Endodermal cell (in vitro differentiated cells): ENCODE measurements around the gene ENTR1. TPM values are rescaled to one million over a fixed set of nuclear protein-coding genes. Genes with fewer than 3 reads are reported as not detected.
A peak's percentile ranks its signal among the peaks of the same experiment; 100 is the strongest.

Source experiments
- DNase-seq: peaks from one replicate; pipeline ENCODE4 v3.0.0-alpha.2; 2017
- H3K27ac ChIP-seq: 2 replicates; pipeline ENCODE4 v1.5.1; 2013; ENCODE audit warnings: mild to moderate bottlenecking, low read depth, low read length, moderate library complexity
- H3K27me3 ChIP-seq: 2 replicates; pipeline ENCODE4 v1.6.1; 2013; ENCODE audit warnings: mild to moderate bottlenecking, low read length, moderate library complexity; ENCODE audit not compliant: insufficient read depth, control insufficient read depth, poor library complexity, severe bottlenecking
- H3K36me3 ChIP-seq: 2 replicates; pipeline ENCODE4 v1.7.0; 2013; ENCODE audit warnings: mild to moderate bottlenecking, low read length, moderate library complexity; ENCODE audit not compliant: control insufficient read depth, insufficient read depth
- H3K4me1 ChIP-seq: one replicate; pipeline ENCODE4 v1.7.0; 2013; ENCODE audit warnings: low read length; ENCODE audit not compliant: control insufficient read depth, insufficient read depth
- H3K4me3 ChIP-seq: 2 replicates; pipeline ENCODE4 v1.5.1; 2013; ENCODE audit warnings: mild to moderate bottlenecking, low read length, moderate library complexity
- H3K9ac ChIP-seq: 2 replicates; pipeline ENCODE4 v1.6.1; 2013; ENCODE audit warnings: mild to moderate bottlenecking, low read length, moderate library complexity; ENCODE audit not compliant: poor library complexity, severe bottlenecking; ENCODE audit errors: extremely low read depth
- H3K9me3 ChIP-seq: 2 replicates; pipeline ENCODE4 v1.6.1; 2013; ENCODE audit warnings: mild to moderate bottlenecking, low read length, moderate library complexity; ENCODE audit not compliant: control insufficient read depth
- H3K27ac Mint-ChIP-seq: 2 replicates; pipeline ENCODE4 v1.8.0; 2020; ENCODE audit warnings: mixed read lengths
- H3K27me3 Mint-ChIP-seq: 2 replicates; pipeline ENCODE4 v1.8.0; 2021; ENCODE audit warnings: mild to moderate bottlenecking, mixed read lengths; ENCODE audit not compliant: insufficient read depth
- H3K36me3 Mint-ChIP-seq: 2 replicates; pipeline ENCODE4 v1.8.0; 2020; ENCODE audit warnings: low read depth, mixed read lengths
- H3K4me1 Mint-ChIP-seq: 2 replicates; pipeline ENCODE4 v1.8.0; 2020; ENCODE audit warnings: mixed read lengths
- H3K4me3 Mint-ChIP-seq: 2 replicates; pipeline ENCODE4 v1.8.0; 2020; ENCODE audit warnings: mild to moderate bottlenecking, moderate library complexity, mixed read lengths
- H3K9me3 Mint-ChIP-seq: 2 replicates; pipeline ENCODE4 v1.8.0; 2020; ENCODE audit warnings: mild to moderate bottlenecking, mixed read lengths
- WGBS, 2 experiments: methylation state at CpG; one replicate each; pipeline versions ENCODE4 v1.1.5 to v1.1.7; 2013; ENCODE audit warnings: missing lambda C conversion rate in 2 of 2, mixed read lengths in 1 of 2; ENCODE audit not compliant: insufficient coverage in 1 of 2, insufficient read length in 1 of 2; 5-methylcytosine and 5-hydroxymethylcytosine counted together
- total RNA-seq, 2 donors: library from RNA; stranded (reverse); fragmentation: NEBNext Ultra II Directional in 1 of 2; extraction: Animal tissue kit (Norgen Biotek cat#: 25700) in 1 of 2; gene quantifications; 2 replicates in 1 of 2; 3 replicates in 1 of 2; pipeline ENCODE4 v1.2.1, GENCODE V29; 2021
- TF ChIP-seq, protein P1 (sequence below): fragments of 200-600 bp; sonication (generic); conservative IDR thresholded peaks from 2 replicates; pipeline ENCODE4 v1.5.0; 2021; ENCODE audit warnings: antibody characterized with exemption, mild to moderate bottlenecking

The ENTR1 gene
- total RNA-seq, 2 donors from 2014 or later = 76.6 to 83.1 TPM

DNA sequence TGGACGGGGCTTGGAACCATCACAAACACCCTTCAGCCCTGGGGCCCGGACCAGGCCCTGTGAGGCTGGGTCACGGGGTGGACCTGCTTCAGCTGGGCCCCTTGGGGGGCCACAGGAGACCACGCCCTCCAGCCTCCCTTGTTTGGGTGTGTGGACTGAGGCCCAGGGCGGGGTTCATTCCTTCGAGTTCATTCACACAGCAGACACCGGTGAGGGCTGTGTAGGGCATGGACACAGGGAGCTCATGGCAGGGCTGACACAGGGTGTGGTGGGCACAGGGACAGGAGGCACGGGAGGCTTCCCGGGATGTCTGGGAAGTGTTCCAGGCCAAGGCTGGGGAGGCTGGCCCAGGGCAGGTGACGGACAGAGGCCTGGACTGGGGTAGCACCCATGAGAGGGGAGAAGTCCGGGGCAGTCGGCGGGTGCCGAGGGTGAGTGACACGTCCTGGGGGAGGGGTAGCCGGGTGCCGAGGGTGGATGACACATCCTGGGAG, 55.8 kb downstream of the ENTR1 start:
- DNase-seq = no peak
- Mint-ChIP-seq H3K27me3 (no peaks in the 10 kb centered on the region), H3K9me3 (no peaks in the 10 kb centered on the region), H3K27ac (no peak overlapping the region), H3K4me3 (no peak overlapping the region), H3K4me1 (no peaks in the 10 kb centered on the region), H3K36me3 (no peaks in the 10 kb centered on the region)
- 90 to 97% methylated on average over 6 to 17 of the region's 17 CpGs for WGBS, 2 experiments
- TF ChIP-seq, protein P1, sequence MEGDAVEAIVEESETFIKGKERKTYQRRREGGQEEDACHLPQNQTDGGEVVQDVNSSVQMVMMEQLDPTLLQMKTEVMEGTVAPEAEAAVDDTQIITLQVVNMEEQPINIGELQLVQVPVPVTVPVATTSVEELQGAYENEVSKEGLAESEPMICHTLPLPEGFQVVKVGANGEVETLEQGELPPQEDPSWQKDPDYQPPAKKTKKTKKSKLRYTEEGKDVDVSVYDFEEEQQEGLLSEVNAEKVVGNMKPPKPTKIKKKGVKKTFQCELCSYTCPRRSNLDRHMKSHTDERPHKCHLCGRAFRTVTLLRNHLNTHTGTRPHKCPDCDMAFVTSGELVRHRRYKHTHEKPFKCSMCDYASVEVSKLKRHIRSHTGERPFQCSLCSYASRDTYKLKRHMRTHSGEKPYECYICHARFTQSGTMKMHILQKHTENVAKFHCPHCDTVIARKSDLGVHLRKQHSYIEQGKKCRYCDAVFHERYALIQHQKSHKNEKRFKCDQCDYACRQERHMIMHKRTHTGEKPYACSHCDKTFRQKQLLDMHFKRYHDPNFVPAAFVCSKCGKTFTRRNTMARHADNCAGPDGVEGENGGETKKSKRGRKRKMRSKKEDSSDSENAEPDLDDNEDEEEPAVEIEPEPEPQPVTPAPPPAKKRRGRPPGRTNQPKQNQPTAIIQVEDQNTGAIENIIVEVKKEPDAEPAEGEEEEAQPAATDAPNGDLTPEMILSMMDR = no peak
- no peaks in the 10 kb centered on the region for H3K4me1 ChIP-seq
- no peak overlapping the region for H3K9ac ChIP-seq
- no peak overlapping the region for H3K4me3 ChIP-seq
- no peaks in the 10 kb centered on the region for H3K27me3 ChIP-seq
- no peaks in the 10 kb centered on the region for H3K9me3 ChIP-seq
- no peaks in the 10 kb centered on the region for H3K36me3 ChIP-seq
- H3K27ac ChIP-seq = peak overlapping the region; percentile 38

DNA sequence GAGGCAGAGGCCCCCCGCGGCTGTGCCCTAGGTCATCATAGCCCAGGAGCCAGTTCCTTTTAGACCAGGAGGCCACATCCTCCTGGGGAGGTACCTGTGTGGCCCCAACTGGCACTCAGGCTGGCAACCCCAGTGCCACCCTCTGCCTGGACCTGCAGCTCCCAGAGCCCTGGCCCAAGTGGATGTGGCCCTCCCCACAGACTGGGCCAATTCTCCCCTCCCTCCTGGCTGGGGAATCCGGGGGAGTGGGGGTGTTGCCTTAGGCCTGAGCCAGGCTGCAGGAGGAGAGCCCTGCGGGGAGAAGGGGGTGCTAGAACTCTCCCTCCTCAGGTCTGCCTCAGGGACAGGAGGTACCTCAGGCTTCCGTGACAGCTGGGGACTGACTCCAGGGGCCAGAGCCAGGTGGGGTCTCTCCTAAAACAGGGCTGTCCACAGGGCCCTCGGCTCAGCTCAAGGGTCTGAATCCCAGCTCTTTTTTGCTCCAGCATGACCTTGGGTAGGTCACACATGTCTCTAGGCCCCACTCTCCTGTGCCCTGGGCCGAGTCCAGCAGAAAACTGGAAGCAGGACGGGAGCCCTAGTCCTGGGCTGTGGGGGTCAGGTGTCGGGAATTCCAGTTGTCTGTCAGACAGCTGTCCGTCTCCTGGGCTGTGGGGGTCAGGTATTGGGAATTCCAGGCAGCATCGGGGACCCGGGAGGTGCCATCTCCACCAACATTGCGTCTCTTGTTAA, 56.5 kb downstream of the ENTR1 start:
- Histone ChIP-seq H3K27ac (peak overlapping the region; percentile 38), H3K9me3 (no peaks in the 10 kb centered on the region), H3K4me1 (no peaks in the 10 kb centered on the region), H3K27me3 (no peaks in the 10 kb centered on the region), H3K36me3 (no peaks in the 10 kb centered on the region), H3K9ac (no peak overlapping the region), H3K4me3 (no peak overlapping the region)
- Mint-ChIP-seq H3K36me3 (no peaks in the 10 kb centered on the region), H3K4me1 (no peaks in the 10 kb centered on the region), H3K4me3 (no peak overlapping the region), H3K27ac (no peak overlapping the region), H3K27me3 (no peaks in the 10 kb centered on the region), H3K9me3 (no peaks in the 10 kb centered on the region)
- WGBS, 2 experiments = 91 to 94% methylated on average over 5 to 13 of the region's 13 CpGs
- DNase-seq = no peak
- TF ChIP-seq, protein P1 = no peak

DNA sequence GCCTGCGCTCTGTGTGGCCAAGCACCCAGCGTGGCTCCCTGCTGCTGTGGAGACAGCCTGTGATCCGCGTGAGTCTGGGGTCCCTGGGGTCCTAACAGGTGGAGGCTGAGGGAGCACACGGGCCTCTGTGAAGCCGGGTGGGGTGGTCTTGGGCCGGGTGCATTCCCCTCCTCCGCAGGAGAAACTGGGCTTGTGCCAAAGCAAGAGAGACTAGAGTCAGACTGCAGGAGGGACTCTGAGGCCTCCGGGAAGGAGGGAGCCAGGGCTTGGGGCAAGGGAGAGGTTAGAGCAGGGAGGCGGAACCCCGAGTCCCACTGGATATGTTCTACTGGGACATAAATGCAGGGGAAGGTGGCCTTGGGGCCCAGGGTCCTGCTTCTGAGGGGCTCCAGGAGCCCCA, 57.3 kb downstream of the ENTR1 start:
- no peak for DNase-seq
- H3K27ac Mint-ChIP-seq = no peak overlapping the region
- no peak overlapping the region for H3K4me3 Mint-ChIP-seq
- no peaks in the 10 kb centered on the region for H3K36me3 Mint-ChIP-seq
- no peak overlapping the region for H3K27ac ChIP-seq
- no peaks in the 10 kb centered on the region for H3K4me1 ChIP-seq
- no peaks in the 10 kb centered on the region for H3K27me3 ChIP-seq
- H3K27me3 Mint-ChIP-seq = no peaks in the 10 kb centered on the region
- WGBS, 2 experiments = 93 to 95% methylated on average over 10 to 11 of the region's 11 CpGs
- H3K9me3 Mint-ChIP-seq = no peaks in the 10 kb centered on the region
- no peaks in the 10 kb centered on the region for H3K36me3 ChIP-seq
- TF ChIP-seq, protein P1 = no peak
- H3K9ac ChIP-seq = no peak overlapping the region
- no peak overlapping the region for H3K4me3 ChIP-seq
- H3K9me3 ChIP-seq = no peaks in the 10 kb centered on the region
- no peaks in the 10 kb centered on the region for H3K4me1 Mint-ChIP-seq
